HG02943 (cell line): ENCODE measurements around the gene PNMA1.
"Not testable (repeated sequence)": the region's sequence is repeated elsewhere in the genome, so short reads cannot be mapped to it uniquely, and the experiment has no call there.

ENCODE experiments used
- ATAC-seq: cut with Tn5 transposase; IDR thresholded peaks from one replicate; pipeline ENCODE4 v1.9.1; 2021; ENCODE audit warnings: mild to moderate bottlenecking, low read depth, moderate library complexity; ENCODE audit not compliant: unreplicated experiment

Gene PNMA1

GRCh38 chr14:73718418-73719251 lies 4.5 kb upstream of the PNMA1 start:
- no peak for ATAC-seq

DNA sequence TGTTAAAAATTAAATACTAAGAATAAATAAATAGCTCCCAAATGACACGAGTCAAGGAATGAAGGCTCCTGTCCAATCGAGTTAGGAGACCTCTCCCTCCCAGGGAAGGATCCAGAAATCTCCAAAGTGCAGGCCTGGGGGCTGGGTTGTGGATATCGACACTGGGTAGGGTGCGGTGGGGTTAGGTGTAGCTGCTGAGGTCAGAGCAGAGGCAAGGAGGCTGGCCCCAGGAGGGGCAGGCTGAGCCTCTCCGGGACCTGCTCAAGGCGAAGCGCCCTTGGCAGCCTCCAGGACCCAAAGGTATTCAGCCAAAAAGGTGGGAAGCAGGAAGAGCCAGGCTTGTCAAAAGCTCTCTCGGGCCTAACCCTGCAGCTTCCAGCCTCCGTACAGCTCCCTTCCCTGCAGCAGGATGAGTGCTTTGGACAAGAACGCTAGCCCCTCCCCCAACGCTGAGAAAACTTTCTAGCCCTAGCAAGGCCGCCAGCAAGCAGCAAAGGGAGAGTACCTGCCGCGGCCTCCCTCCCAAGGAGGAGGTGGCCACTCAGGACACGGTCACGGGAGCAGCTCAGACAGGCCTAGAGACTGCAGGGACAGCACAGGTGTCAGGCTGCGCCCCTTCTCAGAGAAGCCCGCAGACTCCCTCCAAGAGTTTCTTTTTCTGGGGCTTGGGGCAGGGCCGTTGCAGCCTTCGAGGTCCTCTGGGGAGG lies 3.7 kb upstream of the PNMA1 start:
- ATAC-seq: no peak

- no peak for ATAC-seq
Measured at GRCh38 chr14:73717266-73717665, 3.1 kb upstream of the PNMA1 start.

DNA sequence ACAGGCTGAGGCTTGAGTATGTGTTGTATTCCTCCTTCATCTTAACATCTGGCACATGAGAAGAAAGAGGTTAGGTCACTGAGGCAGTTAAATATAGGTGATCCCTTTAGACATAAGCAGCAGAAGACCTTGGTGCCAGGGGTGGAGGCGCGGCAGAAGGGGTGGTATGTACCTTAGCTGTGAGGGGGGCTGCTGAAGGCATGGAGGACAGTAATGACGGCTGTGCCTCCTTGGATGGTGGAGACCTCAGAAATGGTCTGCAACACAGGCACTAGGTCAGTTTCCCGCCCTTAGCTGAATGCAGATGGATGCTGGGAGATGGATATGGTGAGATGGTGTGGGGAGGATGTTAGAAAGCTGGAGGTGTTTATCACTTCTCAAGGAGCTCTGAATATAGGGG lies 1.5 kb upstream of the PNMA1 start:
- ATAC-seq: no peak

- no peak for ATAC-seq
Measured at GRCh38 chr14:73714656-73715081, 485 bp upstream of the PNMA1 start.

DNA sequence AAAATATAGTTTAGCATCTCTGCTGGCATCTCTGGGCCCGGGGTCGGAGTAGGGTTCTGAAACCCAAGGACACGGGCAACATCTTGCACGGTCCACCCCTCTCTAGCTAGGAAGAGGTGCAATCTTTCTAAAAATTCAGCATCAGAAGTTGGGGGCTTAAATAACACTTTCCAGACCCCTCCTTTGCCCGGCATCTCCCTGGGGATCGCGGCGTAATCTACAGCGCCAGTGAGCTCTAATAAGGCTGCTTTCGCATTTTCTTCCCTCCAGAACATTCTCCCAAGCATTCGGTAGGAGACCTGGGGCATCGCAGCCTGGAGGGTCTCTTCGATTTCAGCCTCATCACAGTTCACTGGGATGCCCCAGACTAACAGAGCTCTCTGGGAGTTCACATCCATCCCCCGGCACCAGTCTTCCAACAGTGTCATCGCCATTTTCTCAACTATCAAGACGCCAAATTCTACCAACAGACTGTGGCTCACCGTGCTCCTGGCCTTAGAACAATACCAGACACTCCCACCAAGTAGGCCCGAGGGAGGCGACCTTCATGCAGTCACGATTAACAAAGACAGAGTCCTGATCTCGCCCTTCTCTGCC lies 880 bp downstream of the PNMA1 start:
- no peak for ATAC-seq

DNA sequence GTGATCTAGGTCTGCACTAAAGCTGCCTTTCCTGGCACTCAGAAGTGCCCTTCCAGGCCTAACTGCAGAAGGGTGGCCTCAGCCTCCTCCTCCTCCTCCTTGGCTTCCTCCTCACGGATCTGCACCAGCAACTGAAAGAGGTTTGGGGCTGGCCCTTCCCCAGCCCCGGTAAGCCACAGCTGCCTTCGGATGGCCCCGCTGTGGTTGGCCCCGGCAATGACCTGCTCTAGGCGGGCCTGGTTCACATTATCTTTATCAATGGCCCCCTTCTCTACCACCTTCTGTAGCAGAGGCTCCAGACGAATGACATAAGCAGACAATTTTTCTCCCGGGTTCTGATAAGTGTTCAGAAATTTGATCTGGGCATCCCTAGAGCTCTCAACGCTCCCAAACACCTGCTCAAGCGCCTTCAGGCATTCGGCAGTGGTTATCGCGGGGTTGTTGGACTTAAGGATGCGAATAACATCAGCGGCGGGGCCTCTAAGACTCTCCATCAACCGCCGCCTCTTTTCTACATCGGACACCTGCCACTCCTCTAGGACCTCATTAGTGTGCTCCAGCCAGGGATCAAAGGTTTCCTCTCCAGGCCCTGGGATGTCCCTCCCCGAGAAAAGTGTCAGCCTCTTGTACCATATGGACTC lies 1.5 kb downstream of the PNMA1 start:
- no peak for ATAC-seq

GRCh38 chr14:73712071-73712506 lies 2.1 kb downstream of the PNMA1 start:
- ATAC-seq: no peak

DNA sequence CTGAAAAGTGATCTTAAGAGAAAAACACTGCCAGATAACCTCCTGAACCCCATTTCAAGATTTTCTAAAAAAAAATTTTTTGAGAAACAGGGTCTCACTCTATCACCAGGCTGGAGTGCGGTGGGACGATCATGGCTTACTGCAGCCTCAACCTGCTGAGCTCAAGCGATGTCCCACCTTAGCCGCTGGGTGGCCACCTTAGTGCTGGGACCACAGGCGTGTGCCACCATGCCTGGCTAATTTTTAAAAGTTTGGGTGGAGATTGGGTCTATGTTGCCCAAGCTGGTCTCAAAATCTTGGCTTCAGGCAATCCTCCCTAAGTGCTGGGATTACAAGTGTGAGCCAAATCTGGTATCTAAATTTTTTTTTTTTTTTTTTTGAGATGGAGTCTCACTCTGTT lies 3.4 kb downstream of the PNMA1 start:
- ATAC-seq: no peak

- ATAC-seq: no peak
Measured at GRCh38 chr14:73709904-73710469, 4.2 kb downstream of the PNMA1 start.

DNA sequence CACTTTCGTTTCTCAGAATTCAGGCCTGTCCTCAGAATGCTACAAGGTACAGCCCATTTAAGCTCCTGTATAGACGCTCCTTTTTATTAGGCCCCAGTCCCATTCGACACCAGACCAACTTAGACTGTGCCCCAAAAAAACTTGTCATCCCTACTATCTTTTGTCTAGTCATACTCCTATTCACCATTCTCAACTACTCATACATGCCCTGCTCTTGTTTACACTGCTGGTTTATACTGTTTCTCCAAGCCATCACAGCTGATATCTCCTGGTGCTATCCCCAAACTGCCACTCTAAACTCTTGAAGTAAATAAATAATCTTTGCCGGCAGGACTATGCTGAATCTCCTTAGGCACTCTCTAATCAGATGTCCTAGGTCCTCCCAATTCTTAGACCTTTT lies 6.1 kb downstream of the PNMA1 start:
- ATAC-seq: not testable (repeated sequence)

DNA sequence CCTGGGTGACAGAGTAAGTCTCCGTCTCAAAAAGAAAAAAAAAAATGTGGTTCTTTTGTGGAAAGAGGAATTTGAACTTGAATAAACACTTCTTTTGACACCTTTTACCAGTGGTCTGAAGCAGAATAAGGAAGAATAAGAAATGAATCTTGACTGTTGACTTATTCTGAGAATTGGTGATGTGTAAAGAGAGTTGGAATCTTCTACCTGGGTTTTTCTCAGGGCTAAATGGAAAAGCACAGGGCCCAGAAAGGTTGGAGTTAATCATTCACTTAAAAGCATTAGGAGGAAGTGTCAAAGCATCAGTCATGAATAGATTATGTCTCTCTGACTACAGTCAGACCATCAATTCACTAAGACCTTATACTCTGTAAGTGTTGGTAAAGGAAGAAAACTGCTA lies 13.9 kb downstream of the PNMA1 start:
- ATAC-seq: no peak

DNA sequence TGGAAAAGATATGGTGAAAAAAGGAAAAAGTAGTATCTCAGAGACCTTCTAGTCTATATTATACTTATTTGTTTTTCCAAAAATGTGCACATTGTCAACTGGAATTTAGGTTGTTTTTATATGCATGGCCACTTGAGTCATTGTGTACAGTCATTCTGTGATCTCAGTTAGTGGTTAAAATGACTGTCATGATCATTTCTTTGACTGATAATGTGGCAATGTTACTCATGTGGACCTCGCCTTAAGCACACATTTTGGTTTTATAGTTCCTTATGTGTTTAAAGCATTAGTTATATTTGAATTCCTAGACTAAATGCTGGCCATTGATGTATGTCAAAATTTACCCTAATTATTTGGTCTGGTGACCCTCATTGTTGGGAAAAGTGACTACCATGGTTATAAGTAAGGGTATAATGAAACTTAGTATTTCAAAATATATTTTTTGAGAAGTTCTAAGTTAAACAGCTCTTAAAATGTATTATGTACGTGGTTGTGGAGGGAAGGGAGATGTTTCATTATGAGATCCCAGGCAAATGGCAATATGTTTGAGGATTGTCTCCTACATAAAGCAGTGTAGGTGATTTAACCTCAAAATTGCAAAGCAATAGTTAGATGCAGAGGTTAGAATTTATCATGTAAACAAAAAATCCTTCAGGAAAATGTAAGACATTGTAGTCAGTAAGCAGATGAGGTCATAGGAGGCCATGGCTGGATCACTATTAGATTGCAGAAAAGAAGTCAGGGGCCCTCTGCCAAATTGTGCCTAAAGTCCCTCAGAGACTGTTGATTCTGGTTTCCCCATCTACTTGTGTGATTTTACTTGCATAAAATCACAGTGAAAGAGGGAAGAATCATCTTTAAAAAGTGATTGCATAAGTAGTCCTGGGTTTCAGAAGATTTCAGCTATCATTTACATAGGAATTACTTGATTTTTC lies 17.5 kb downstream of the PNMA1 start:
- ATAC-seq: peak; percentile 55

DNA sequence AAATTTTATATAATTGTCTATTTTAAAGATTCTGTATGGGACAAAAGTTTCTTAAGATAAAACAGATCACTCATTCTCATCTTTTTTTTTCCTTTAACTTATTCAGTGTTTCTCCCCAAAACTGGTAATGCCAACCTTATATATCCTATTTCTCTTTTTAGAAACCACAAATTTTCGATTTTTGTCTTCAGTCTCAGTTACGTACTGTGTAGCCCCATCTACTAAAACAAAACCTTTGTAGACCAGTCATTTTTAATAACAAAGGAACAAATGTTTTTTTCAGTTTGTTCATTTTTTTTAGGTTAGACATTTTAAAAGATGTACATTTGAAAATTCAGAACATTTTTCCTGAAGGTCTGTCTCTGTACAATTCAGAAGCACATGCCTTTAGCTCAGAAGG lies 18.2 kb downstream of the PNMA1 start:
- no peak for ATAC-seq

DNA sequence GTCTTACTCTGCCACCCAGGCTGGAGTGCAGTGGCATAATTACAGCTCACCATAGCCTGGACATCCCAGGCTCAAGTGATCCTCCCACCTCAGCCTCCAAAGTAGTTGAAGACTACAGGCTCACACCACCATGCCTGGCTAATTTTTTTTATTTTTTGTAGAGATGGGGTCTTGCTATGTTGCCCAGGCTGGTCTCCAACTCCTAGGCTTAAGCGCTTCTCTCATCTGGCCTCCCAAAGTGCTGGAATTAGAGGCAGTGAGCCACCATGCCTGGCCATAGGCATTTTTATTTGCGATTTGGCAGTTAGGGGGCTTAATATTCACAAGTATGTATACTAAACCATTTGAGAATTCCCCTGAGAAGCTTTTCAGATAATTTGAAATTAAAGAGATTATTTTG lies 19.1 kb downstream of the PNMA1 start:
- ATAC-seq: no peak

DNA sequence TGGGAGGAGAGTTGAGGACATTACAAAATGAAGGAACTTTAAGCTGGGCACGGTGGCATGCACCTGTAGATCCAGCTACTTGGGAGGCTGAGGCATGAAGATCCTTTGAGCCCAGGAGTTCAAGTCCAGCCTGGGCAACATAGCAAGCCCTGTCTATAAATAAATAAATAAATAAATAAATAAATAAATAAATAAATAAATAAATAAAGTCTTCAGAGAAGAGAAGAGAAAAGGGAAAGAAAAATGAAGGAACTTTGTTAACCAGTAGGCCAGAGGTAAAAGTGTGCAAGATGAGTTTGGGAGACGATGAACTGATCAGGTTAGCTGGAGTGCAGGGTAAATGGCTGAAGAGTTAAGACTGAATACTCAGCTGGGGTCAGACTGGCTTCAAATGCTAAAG lies 20.1 kb downstream of the PNMA1 start:
- no peak for ATAC-seq

GRCh38 chr14:73686901-73687300 lies 27.3 kb downstream of the PNMA1 start:
- no peak for ATAC-seq

DNA sequence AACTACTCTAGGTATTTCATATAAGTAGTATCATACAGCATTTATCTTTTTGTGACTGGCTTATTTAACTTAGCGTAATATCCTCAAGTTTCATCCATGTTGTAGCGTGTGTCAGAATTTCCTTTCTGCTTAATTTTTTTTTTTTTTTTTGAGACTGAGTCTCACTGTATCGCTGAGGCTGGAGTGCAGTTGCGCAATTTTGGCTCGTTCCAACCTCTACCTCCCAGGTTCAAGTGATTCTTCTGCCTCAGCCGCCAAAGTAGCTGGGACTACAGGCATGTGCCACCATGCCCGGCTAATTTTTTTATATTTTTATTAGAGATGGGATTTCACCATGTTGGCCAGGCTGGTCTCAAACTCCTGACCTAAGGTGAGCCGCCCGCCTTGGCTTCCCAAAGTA lies 28.9 kb downstream of the PNMA1 start:
- no peak for ATAC-seq

DNA sequence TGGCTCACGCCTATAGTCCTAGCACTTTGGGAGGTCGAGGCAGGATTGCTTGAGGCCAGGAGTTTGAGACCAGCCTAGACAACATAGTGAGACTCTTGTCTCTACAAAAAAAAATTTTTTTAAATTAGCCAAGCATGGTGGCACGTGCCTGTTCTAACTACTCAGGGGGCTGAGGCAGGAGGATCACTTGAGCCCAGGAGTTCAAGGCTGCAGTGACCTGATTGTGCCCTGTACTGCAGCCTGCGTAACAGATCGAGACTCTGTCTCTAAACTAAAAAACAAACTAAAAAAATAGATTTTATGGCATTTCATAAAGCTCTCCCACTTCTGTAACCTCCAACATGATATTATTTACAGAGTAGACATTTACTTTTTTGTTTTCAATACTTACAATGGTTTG lies 29.6 kb downstream of the PNMA1 start:
- no peak for ATAC-seq

- ATAC-seq: no peak
Measured at GRCh38 chr14:73680821-73681220, 33.4 kb downstream of the PNMA1 start.
